Stimulated activated CD8-positive, alpha-beta memory T cell treated with anti-CD3 and anti-CD28 coated beads, Interleukin-15, amount 100 ng/mL, for 1 hour (primary cell): ENCODE measurements around the gene CNTN2.

ENCODE experiments used
- DNase-seq: peaks from one replicate; pipeline ENCODE4 v3.0.0-alpha.2; 2020; ENCODE audit warnings: low read depth

Gene CNTN2

DNA sequence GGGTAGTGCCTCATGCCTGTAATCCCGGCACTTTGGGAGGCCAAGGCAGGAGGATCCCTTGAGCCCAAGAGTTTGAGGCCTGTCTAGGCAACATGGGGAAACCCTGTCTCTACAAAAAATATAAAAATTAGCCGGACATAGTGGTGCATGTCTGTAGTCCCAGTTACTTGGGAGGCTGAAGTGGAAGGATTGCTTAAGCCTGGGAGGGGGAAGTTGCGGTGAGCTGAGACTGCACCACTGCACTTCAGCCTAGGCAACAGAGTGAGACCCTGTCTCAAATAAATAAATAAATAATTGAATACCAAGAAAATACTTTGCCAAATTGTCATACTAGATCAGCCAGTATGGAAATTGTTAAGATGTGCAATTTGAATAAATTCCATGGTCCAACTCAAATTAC, 84.6 kb downstream of the CNTN2 start:
- DNase-seq, result no peak
